ENCODE results near the gene STAG1.
"Not testable (repeated sequence)": the region's sequence is repeated elsewhere in the genome, so short reads cannot be mapped to it uniquely, and the experiment has no call there.

Gene STAG1

DNA sequence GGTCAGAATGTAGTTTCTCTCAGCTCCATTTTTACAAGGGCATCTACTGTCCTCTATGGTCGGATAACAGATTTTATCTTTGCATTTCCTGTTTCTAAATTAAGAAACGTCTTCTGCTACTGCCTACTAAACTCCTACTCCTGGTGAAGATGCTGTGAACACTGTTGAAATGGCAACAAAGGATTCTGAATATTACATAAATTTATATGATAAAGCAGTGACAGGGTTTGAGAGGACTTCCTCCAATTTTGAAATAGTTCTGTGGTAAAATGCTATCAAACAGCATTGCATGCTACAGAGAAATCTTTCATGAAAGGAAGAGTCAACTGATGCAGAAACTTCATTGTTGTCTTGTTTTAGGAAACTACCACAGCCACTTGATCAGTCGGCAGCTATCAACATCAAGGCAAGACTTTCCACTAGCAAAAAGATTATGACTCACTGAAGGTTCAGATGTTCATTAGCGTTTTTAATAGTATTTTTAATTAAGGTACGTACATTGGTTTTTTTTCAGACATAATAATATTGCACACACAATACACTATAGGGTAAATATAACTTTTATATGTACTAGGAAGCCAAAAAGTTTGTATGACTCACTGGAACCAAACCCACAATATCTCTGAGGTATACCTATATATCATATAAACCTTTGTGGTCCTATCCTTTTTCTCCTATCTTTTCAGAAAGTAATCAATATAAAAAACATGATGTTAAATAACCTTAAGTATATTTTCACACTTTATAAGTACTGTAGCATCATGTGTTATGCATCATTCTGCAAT is 156.1 kb downstream of the STAG1 start:
- no peak for DNase-seq (ENCODE audit: low read depth, low spot score)

DNA sequence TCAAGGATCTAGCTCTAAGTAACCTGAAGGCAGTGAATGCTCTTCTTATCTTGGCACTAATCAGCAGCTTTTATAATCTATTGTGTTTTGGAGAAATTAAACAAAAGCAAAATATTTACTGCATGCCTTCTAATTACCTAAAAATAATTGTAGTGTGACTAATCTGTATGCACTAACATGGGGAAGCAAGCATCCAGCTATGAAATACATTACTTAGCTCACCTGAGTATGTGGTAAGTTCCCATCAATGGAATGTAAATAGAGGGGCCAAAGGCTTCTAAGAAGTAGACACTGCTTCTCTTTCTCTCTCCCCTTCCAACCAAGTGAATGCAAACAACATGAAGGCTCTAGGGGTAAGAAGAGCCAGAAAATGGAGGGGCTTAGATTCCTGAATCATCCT is 165.6 kb downstream of the STAG1 start:
- DNase-seq (ENCODE audit: low read depth, low spot score), result no peak

DNA sequence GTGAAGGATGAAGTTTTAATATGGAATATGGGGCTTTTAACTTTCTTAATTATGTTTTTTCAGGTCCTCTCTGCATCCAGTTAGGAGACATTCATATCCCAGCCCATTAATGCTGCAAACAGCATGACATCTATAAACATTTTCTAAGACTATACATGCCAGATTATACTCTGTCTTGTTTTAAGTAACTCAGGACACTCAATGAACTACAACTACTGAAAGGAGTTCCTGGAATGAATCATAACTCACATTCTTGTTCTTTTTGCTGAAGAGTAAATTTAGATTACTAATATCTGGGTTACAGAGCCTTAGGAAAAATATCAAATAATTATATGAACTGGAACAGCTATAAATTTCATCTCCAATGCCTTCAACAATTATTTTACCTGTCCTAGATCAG is 167.4 kb downstream of the STAG1 start:
- no peak for DNase-seq (ENCODE audit: low read depth, low spot score)

DNA sequence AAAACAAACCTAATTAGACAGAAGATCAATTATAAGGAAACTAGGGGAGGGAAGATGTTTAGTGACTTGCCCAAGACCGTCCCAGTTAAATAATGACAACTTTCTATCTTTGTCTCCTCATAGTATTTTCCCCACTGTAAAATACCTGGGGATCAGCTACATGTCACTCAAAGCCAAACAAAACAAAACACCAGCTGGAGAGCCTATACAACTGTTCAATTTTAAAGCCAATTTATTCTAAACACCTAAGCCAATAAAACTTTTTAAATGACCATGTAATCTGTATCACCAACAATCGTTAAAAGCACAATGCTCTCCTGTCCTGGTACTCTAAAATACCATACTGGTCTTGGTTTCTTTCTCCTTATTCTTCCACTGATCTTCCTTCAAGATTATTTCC is 168.4 kb downstream of the STAG1 start:
- DNase-seq (ENCODE audit: low read depth, low spot score), result no peak

DNA sequence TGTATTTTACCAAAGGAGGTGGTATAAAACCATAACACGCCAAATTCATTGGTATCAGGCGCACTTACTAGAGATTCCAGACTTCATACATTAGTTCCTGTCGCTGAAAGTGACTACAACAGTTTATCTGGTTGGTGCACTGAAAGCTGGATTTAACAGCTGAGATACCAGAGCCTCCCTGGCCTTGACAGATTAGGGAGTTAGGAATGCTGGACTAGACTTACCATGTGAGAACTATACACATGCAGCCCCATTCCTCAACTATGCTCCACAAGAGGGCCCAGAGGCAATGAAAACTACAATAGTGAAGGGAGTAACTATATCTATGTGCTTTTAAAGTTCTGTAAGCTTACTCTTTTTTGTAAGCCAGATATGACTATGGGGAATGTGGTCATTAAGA is 174.4 kb downstream of the STAG1 start:
- no peak for DNase-seq (ENCODE audit: low read depth, low spot score)

DNA sequence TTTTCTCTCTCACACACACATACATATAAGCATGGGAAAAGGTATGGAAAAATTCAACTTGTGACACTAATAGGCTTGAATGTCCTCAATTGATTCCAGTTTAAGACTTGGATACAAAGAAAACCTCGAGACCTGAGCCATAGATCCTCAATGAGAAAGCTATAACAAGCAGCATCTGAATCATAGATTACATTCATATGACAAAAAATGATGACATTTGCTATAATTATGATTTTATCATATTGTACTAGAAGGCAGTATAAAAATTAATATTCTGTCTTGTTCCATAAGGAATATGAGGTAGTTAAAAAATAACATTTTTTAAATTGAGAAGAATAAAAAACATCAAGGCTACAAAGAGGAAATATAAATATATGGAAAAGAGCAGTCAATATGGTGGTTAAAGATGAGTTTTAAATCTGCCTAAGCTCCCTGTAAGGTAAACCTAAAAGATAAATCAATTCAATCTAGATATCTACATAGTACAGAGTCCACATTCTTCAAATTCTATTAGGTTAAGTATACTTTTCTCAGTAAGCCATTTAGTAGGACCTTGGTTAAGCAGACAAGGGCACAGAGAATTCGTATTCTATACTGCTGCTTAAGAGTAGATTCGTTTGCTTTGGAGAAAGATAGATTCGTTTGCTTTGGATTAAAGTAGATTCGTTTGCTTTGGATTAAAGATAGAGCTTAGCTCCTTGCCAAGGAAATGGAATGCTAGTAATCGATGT is 175.7 kb downstream of the STAG1 start:
- no peak for DNase-seq (ENCODE audit: low read depth, low spot score)

DNA sequence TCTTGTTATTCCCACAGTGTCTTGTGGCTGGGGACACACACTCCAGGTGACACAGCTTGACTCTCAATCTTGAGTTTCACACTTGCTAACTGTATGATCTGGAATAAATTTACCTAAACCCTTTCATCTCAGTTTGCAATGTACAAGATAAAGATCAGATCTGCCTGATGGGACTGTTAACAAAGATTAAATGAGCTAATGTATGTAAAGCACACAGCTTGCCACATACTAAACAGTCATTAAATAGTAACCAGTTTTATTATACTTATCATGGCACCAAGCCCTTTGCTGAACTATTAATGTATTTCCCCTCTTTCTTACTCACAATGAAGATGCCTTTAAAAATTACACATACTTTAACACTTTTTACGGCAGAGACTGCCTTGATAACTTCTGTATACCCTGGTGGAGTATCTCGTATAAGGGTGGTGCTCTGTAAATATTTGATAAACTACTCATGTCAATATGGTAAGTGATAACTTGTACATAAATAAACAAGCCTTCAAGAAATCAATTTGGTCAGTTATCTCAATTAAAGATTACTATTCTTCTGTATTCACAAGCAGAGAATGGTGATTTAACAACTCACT is 184.5 kb downstream of the STAG1 start:
- no peak for DNase-seq (ENCODE audit: low read depth, low spot score)

DNA sequence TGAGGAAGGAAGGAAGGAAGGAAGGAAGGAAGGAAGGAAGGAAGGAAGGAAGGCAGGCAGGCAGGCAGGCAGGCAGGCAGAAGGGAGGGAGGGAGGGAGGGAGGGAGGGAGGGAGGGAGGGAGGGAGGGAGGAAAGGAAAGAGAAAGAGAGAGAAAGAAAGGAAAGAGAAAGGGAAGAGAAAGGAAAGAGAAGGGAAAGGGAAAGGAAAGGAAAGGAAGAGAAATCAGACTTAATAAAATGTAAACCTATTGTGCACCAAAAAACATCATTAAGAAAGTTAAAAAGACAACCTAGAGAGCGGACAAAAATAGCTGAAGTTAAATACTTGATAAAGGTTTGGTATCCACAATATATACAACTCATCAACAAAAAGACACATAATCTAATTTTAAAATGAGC is 187.2 kb downstream of the STAG1 start:
- DNase-seq (ENCODE audit: low read depth, low spot score), result not testable (repeated sequence)

DNA sequence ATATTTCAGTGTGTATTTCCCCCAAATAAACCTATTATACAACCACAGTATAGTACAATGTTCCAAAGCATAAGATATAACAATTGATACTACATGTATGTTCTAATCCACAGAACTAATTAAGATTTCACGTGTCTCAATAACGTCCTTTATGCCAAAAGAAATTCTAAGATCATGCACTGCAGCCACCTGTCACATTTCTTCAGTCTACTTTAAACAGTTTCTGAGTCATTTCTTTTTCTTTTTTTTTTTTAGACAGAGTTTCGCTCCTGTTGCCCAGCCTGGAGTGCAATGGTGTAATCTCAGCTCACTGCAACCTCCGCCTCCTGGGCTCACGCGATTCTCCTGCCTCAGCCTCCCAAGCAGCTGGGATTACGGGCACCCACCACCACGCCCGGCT is 190.2 kb downstream of the STAG1 start:
- no peak for DNase-seq (ENCODE audit: low read depth, low spot score)

DNA sequence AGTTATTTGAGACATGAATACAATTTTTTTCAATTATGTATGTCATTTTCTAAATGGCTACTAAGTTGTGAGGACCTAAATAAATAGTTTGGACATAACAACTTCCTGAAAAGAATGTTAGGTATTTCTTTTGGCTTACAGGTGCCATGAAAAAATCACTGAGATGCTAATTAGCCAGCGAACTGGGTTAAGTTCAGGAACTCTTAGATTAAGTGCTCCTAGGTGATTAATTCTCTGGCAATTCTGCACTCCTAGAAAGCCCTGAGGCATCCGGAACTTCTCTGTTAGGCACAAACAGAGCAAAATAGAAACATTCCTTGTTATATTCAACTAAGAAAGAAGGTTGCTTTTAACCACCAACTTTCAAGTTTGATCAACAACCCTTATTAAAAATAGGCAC is 192.3 kb downstream of the STAG1 start:
- DNase-seq (ENCODE audit: low read depth, low spot score), result no peak

DNA sequence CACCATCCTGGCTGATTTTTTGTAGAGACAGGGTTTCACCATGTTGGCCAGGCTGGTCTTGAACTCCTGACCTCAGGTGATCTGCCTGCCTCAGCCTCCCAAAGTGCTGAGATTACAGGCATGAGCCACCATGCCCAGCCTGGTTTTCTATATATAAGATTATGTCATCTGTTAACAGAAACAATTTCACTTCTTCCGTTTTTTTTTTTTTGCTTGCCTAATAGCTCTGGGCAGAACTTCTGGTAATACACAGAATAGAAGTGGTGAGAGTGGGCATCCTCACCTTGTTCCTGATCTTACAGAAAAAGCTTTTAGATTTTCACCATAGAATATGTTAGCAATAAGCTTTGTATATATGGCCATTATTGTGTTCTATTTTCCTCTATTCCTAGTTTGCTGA is 202.7 kb downstream of the STAG1 start:
- DNase-seq (ENCODE audit: low read depth, low spot score), result not testable (repeated sequence)

DNA sequence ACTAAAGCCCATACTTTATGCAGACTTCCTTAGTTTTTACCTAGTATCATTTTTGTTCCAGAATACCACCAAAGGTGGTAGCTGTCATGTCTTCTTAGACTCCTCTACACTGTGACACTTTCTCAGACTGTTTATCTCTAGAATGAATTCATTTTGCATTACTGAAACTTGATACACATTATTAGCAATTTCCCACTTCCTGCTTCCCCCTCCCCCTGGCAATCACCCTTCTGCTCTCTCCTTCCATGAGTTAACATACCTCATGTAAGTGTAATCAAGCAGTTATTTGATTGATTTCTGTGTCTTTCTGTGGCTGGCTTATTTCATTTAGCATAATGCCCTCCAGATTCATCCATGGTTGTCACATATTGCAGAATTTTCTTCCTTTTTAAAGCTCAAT is 204.9 kb downstream of the STAG1 start:
- DNase-seq (ENCODE audit: low read depth, low spot score), result no peak

DNA sequence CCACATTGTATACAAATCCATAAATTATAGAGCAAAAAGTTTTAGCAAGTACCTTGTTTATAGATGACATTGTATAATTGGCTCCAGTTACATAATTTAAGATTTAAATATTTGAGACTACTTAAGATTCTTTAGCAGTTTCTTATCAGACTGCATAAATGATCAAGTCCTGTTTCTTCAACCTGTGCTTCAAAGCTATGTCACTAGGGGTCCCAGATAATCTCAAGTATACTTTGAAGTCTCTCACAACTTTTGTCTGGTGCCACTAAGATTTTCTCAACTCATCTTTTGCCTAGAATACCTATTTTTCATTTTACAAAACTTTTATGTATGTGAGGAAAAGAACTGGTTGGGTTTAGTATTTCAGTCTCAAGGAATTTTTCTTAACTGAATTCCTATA is 205.5 kb downstream of the STAG1 start:
- no peak for DNase-seq (ENCODE audit: low read depth, low spot score)

DNA sequence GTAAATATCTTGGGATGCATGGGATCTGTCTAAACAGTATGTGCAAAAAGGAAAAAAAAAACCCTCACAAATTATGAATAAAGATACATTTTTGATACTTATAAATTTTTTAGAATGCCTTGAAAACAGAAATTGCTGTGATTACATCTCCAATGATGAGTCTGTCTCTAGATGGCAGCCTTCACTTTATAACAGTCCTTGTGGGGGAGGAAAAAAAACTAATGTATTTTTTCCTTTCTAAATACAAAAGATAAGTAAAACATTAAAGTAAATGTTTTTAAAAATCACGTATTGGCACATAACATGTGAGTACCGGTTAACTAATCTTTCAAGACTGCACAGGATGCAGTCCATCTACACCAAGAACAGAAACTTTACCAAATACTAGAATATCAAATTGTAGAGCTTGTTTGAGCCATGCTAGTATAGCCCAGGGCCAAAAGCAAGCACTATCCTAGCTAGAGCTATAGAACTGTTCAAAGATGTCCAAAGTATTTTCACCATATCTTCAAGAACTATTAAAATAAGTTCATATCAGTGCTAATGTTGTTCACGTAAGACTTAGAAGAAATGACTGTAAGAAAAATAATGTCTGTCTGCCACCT is 206.4 kb downstream of the STAG1 start:
- DNase-seq (ENCODE audit: low read depth, low spot score), result no peak

DNA sequence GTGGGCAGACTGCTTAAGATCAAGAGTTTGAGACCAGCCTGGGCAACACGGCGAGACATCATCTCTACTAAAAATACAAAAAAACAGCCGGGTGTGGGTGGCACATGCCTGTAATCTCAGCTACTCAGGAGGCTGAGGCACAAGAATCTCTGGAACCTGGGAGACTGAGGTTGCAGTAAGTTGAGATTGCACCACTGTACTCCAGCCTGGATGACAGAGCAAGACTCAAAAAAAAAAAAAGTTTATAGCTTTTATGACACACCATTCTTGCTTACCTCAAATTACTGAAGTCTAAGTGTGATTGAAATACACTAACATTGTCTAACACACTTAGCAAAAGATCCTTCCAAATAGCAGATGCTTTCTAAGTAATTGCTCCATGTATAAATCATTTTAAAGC is 207.6 kb downstream of the STAG1 start:
- no peak for DNase-seq (ENCODE audit: low read depth, low spot score)

DNA sequence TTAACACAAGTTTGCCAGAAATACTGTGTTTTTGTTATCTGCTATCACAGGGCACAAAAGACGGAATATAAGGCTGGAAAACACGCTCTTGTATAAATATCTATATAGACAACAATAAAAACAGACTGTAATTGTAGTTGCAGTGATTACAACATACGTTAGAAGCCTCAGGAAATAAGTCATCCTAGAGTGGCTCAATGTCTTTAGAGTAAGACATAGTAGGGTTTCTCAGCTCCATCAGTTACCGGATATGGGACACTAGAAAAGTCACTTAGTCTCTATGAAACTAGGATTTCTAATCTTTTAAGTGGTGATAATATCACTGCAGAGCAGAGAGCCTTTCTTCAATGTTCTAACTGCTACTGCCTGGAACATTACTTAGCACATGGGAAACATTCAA is 208.8 kb downstream of the STAG1 start:
- no peak for DNase-seq (ENCODE audit: low read depth, low spot score)

DNA sequence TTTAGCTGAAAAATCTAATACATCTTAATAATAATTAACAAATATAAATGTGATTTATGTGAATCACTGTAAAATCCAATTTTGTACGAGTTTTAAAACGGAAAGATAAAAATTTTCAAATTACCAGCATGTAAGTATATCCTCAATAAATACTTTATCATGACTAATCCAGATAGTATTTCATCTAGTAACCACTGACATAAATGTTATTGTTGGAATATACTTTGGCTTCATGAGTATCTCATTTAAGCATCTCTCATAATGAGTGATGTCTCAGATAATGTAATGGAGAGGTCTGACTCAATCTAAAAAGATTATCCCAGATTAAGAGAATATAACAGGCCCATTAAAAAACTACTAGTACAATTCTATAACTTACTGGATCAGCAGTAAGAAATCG is 216.3 kb downstream of the STAG1 start:
- DNase-seq (ENCODE audit: low read depth, low spot score), result no peak

DNA sequence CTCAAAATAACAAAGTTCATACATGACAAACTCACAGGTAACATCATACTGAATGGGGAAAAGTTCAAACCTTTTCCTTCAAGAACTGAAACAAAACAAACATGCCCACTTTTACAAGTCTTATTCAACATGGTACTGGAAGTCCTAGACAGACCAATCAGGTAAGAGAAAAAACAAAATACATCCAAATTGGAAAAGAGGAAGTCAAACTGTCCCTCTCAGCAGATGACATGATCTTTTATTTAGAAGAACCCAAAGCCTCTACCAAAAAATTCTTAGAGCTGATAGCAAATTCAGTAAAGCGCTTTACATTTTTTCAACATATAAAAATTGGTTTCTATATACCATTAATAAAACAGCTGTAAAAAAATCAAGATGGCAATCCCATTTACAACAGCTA is 219.4 kb downstream of the STAG1 start:
- no peak for DNase-seq (ENCODE audit: low read depth, low spot score)

DNA sequence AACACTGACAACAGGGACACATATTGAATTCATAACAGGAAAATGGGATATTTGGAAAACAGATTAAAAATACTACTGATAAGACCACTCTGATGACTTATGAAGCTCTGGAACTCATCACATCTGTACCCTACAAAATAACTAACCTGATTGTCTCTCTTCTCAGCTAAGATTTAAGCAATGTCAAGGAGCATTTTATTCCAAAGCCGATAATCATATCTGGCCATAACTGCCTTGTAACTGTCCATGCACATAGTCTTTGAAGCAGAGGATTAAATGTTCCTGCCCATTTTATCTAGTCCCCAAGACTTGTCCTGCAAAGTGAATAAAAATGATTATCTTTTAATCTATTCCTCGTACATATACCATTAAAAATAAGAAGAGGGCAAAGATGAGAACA is 234.1 kb downstream of the STAG1 start:
- no peak for DNase-seq (ENCODE audit: low read depth, low spot score)

DNA sequence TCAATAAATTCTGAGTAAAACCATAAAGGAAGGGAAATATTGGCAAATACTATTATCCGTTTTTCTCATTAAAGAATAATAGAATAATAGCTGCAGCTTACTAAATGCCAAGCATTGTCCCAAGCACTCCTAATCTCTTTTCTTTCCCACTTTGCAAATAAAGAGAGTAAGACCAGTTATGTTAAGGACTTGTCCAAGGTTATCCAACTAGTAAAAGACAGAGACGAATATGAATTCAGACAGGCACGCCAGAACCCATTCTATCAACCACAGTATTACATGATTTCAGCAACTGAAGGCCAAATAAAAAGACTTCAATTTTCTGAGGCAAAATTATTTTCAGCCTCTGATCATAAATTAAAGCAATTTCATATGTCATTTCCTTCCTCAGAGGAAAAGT is 235.5 kb downstream of the STAG1 start:
- DNase-seq (ENCODE audit: low read depth, low spot score), result no peak

DNA sequence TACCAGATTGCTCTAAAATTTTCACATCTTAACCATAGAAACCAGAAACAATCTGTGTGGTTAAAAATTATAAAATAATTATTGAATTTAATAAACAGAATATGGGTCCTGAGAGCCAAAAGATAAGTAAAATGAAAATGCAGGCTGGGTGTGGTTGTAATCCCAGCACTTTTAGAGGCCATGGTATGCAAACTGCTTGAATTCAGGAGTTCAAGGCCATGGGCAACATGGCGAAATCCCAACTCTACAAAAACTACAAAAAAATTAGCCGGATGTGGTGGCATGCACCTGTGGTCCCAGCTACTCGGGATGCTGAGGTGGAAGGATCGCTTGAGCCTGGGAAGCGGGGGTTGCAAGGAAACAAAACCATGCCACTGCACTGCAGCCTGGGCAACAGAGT is 236.1 kb downstream of the STAG1 start:
- no peak for DNase-seq (ENCODE audit: low read depth, low spot score)

DNA sequence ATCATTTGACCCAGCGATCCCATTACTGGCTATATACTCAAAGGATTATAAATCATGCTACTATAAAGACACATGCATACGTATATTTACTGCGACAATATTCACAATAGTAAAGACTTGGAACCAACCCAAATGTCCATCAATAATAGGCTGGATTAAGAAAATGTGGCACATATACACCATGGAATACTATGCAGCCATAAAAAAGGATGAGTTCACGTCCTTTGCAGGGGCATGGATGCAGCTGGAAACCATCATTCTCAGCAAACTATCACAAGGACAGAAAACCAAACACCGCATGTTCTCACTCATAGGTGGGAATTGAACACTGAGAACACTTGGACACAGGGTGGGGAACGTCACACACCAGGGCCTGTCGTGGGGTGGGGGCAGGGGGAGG is 237.6 kb downstream of the STAG1 start:
- DNase-seq (ENCODE audit: low read depth, low spot score), result not testable (repeated sequence)

DNA sequence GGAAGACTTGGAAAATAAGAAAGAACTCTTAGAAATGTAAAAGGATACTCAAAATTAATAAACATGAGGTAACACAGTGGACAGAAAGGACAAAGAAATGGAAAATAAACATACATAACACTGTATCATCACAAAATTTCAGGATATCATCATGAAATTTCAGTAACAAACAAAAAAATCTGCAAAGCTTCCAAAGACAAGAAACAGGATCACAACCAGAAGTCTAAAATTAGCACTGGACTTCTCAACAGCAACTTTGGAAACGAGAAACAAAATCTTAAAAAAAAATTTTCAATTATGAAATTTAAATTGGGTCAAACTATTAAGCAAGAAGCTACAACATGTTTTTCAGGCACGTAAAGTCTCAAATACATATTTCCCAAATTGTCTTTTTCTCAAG is 238.8 kb downstream of the STAG1 start:
- DNase-seq (ENCODE audit: low read depth, low spot score), result no peak
